Fibroblast of upper back skin (primary cell): ENCODE results near the gene CACNA1B.

Experiments
- DNase-seq: peaks from one replicate; pipeline ENCODE4 v3.0.0-alpha.2; 2013

CACNA1B gene

GRCh38 chr9:138020120-138020794, 142.7 kb downstream of the CACNA1B start:
- no peak for DNase-seq

GRCh38 chr9:138020795-138021182, 143.2 kb downstream of the CACNA1B start:
- DNase-seq = no peak

DNA sequence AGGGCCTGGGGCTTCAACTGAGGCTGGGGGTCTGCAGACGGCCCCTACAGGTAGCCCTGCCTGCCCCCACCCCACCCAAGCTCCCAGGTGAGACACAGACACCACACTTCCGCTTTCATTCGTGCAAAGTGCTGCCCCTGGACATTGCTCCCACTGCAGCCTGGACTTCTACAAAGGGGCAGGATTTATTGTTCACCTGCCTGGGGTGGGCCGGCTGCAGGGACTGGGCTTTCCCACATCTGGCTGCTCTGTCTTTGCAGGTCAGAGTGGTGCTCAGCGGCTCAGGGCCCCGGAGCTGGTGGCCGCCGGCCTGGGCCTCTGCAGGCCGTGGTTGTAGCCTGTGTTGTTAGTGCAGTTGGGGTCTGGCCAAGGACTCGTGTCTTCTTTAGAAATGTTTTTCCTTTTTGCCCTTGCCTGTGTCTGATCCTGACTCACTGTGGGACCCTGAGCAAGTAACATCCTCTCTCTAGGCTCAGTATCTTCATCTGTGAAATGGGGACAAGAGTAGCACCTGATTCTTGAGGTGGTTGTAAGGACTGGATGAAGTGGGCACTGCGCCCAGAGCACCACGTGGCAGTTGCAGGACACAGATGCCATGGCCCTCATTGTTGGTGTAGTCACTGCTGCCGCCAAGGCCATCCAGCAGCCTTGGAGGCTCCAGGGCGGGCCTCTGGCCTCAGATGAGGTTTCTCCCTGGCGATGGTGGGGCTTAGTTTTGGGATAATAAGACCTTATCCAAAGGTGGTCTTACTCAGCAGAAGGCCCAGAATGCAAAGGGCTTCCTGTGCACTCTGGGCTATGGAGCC, 143.9 kb downstream of the CACNA1B start:
- no peak for DNase-seq

DNA sequence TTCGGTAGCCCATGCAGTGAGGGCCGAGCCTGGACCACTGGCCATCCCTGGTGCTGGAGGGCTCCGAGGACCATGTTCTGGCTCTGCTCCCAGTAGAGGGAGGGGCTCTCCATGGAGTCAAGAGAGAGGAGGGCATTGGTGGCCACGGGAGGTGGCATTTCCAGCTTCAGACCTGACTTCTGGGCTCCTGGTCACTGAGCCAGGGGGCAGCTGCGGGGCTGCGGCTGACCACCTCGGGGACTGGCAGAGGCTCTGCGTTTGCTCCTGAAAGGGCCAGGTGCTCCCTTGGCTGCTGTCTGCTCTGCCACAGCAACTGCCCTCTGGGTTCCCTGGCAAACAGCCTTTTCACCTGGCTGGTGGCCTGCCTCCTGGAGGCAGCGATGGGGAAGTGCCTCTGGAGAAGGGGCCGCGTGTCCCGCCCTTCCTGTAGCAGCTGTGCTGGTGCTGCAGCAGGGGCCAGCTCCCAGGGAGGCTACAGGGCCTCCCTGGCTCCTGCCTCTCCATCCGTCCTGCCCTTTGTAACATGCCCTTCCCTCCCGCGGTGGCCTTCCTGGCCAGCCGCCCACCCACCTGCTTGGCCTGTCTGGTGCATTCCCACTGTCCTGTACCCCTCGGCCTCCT, 144.6 kb downstream of the CACNA1B start:
- no peak for DNase-seq

DNA sequence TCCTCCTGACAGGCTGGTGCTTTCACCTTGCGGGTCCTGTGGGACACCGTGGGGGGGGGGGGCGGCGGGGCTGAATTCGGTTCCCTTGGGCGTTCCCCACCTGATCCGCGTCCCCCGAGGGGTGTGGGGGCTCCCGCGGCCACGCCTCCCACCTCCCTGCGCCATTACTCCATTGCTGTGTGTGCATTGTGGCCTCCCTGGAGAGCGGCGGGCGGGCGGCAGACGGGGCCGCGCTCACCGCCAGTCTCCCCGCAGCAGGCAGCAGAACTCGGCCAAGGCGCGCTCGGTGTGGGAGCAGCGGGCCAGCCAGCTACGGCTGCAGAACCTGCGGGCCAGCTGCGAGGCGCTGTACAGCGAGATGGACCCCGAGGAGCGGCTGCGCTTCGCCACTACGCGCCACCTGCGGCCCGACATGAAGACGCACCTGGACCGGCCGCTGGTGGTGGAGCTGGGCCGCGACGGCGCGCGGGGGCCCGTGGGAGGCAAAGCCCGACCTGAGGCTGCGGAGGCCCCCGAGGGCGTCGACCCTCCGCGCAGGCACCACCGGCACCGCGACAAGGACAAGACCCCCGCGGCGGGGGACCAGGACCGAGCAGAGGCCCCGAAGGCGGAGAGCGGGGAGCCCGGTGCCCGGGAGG, 145.3 kb downstream of the CACNA1B start:
- no peak for DNase-seq

DNA sequence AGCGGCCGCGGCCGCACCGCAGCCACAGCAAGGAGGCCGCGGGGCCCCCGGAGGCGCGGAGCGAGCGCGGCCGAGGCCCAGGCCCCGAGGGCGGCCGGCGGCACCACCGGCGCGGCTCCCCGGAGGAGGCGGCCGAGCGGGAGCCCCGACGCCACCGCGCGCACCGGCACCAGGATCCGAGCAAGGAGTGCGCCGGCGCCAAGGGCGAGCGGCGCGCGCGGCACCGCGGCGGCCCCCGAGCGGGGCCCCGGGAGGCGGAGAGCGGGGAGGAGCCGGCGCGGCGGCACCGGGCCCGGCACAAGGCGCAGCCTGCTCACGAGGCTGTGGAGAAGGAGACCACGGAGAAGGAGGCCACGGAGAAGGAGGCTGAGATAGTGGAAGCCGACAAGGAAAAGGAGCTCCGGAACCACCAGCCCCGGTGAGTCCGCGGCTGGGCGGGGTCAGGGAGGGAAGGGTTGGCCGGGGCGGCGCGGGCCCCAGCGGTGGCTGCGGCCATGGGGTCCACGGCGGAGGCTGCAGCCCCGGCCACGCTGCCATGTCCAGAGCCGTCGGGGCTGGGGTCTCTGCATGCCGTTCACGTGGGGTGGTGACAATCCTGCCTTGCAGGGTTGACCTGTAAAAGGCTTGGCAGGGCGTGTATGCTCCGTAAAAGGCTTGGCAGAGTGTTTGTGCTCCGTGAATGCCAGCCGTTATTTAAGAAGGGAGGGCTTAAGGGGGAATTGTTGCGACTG, 146.0 kb downstream of the CACNA1B start:
- no peak for DNase-seq

GRCh38 chr9:138024131-138024530, 146.5 kb downstream of the CACNA1B start:
- DNase-seq = no peak

- DNase-seq = no peak
These were observed 147.3 kb downstream of the CACNA1B start for GRCh38 chr9:138024831-138025291.

DNA sequence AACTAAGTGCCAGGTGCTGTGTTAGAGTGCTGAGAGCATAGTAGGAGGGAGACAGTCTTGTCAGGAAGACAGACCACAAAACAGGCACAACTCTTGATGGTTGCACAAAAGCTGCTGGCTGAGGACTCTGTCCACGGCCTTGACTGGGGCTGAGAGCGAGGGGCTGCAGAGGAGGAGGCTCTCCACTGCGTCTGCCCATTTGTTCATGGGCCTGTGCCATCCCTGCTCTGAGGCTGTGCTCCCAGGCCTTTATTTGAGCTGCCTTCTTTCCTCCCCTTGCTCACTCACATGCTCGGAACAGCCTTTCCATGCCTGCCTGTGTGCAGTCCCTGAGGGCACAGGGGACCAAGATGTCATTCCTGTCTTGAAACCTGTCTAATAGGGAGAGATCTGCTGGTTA, 147.8 kb downstream of the CACNA1B start:
- no peak for DNase-seq

DNA sequence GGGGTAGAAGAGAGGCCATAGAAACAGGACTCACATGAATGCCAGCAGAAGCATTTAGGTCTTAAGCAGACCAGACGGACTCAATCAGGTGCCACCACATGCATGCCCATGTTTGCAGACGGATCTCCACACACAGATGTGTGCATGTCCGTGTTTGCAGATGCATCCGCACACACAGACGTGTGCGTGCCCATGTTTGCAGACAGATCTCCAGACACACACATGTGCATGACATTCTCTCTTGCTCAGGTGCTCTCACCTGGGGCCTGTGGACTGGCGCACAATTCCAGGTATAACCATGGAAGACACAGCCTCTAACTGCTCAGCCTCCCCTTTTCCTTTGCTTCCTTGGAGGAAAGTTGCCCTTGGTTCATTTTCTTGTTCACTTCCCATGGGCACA, 148.3 kb downstream of the CACNA1B start:
- DNase-seq = no peak

- no peak for DNase-seq
These were observed 151.0 kb downstream of the CACNA1B start for GRCh38 chr9:138028596-138028995.

DNA sequence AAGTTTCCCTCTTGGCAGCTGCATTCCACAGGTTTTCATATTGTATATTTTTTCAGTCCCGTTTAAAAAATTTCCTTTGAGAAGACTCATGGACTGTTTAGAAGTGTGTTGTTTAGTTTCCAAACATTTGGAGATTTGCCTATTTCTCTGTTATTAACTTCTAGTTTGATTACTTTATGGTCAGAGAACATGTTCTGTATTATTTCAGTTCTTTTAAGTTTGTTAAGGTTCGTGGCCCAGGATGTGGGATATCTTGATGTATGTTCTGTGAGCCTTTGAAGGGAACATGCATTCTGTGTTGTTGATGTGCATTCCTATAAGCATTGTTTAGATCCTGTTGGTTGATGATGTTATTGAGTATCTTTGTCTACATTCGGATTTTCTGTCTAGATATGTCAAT, 153.6 kb downstream of the CACNA1B start:
- DNase-seq = no peak

DNA sequence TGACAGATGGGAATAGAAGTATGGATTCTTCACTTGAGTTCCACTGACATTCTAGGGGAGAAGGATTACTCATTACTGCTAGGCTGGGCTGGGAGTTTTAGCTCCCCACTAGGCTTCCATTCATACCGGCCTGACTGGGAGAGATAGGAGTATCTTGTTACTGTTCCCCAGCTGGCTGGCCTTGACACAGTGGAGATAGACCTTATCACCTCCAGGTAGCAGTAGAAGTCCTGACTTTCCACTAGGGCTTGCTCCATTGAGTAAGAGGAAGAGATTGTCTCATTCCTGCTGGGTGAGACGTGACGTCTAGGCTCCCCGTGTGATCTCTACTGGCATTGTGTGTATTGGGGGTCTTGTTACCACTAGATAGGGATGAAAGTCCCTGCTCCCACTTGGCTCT, 156.4 kb downstream of the CACNA1B start:
- DNase-seq = no peak

DNA sequence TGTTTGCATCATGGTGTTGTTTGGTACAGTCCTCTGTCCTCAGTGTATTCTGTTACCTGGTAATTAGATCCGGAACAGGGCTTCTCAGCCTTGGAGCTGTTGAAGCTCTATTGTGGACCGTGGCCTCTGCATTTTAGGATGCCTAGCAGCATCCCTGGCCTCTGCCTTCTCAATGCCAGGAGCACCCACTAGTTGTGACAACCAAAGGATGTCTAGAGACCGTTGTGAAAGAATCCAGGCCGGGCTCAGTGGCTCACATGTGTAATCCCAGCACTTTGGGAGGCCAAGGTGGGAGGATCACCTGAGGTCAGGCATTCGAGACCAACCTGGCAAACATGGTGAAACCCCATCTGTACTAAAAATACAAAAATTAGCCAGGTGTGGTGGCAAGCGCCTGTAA, 159.6 kb downstream of the CACNA1B start:
- DNase-seq = no peak

DNA sequence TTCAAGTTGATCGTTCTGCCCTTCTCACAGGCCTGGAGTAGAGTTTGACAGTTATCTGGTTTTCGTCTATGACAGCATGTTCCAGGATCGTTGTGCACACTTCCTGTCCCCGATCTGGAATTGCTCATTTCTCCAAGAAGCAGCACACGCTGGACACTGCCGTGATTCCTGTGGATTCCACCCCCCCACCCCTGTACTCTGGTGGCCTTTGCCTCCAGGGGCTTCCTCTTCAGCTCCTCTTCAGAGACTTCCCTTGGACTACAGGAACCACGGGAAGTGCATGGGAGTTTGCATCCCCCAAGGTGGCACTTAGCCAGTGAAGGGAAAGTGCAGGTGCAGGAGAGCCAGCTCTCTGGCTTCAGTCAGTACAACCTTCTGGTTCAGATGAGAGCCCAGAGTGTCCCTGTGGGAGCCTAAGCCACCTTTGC, 160.7 kb downstream of the CACNA1B start:
- no peak for DNase-seq

GRCh38 chr9:138040446-138041430, 163.2 kb downstream of the CACNA1B start:
- no peak for DNase-seq

DNA sequence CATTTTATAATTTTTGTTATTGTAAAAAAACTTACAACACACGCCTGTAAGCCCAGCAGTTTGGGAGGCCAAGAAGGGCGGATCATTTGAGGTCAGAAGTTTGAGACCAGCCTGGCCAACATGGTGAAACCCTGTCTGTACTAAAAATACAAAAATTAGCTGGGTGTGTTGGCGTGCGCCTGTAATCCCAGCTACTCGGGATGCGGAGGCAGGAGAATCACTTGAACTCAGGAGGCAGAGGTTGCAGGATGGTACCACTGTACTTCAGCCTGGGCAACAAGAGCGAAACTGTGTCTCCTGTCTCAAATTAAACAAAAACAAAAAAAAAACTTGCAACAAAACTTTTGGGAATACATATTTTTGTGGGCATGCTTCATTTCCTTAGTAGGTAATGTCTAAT, 164.6 kb downstream of the CACNA1B start:
- DNase-seq = no peak

DNA sequence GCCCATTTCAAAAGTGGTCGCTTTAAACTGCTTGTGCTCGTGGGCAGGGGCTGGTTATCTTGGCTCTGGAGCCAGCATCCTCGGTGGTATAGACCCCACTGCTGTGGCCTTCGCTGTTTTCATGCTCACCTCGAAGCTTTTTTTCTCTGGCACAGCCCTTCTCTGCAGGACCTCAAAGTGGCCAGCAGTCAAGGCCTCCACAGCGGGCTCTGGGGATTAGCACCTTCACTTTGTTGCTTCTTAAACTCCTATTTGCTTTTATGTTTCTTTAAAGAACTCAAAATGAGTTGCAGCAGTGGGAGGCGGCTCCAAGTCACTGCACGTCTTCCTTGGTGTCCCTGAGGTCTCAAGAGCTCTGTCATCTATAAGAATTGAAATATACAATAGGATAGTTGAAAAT, 165.1 kb downstream of the CACNA1B start:
- no peak for DNase-seq

- no peak for DNase-seq
These were observed 165.5 kb downstream of the CACNA1B start for GRCh38 chr9:138043061-138043410.

DNA sequence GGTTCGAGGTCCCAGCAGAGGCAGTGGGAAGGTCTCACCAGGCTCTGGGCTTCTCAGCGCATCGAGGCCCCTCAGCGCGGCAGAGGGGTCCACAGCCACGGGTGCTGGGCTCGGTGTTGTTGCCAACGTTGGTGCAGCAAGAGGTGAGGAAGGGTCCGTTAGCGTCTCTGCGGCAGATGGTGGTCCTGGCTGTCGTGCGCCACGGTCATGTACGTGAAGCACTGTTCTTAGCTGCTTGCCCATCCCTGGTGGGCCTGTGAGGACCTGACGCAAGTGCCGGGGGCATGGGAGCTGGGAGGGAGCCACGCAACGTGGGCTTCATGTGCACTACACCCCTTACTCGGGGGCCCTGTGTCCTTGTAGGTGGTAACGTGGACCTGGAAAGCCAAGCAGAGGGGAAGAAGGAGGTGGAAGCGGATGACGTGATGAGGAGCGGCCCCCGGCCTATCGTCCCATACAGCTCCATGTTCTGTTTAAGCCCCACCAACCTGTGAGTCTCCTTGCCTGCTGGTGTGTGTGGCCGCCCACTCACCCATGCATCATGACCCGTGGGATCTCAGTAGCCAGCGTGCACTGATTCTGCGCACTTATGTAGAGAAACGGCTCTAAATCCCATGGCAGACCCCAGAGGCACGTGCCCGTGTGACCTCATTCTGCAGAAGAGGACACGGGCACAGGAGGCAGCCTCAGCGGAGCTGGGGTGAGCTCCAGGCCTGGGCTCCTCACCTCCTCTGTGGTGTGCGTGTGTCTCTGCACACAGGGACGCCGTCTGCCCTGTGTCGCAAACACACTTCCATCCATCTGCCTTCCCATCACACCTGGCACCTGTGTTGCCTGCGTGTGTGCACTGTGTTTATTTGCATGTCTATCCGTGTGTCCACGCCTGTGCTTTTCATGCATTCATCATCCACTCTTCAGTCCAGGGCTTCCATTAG, 166.1 kb downstream of the CACNA1B start:
- no peak for DNase-seq
